HG03558 (cell line): Measurements from ENCODE around the gene RPS26.
"Not testable (repeated sequence)": the region's sequence is repeated elsewhere in the genome, so short reads cannot be mapped to it uniquely, and the experiment has no call there.

Source experiments
- ATAC-seq: cut with Tn5 transposase; IDR thresholded peaks from one replicate; pipeline ENCODE4 v1.9.1; 2021; ENCODE audit warnings: moderate number of reproducible peaks; ENCODE audit not compliant: unreplicated experiment; ENCODE audit errors: extremely low read depth

The RPS26 gene

GRCh38 chr12:56020423-56021184 is 21.1 kb upstream of the RPS26 start, which contains the start of gene IKZF4:
Gene IKZF4 (plus strand): TSS chr12:56021043. CDS start chr12:56021494, 451 bp downstream.
- ATAC-seq: no peak

GRCh38 chr12:56021889-56022497 is 19.7 kb upstream of the RPS26 start:
- ATAC-seq: no peak

- no peak for ATAC-seq
Observed at GRCh38 chr12:56028511-56029165, 13.1 kb upstream of the RPS26 start.

- no peak for ATAC-seq
Observed at GRCh38 chr12:56029166-56029519, 12.6 kb upstream of the RPS26 start.

- no peak for ATAC-seq
Observed at GRCh38 chr12:56029666-56030293, 11.9 kb upstream of the RPS26 start.

- ATAC-seq: no peak
Observed at GRCh38 chr12:56031987-56032386, 9.7 kb upstream of the RPS26 start.

- no peak for ATAC-seq
Observed at GRCh38 chr12:56034586-56035332, 7.0 kb upstream of the RPS26 start.

- no peak for ATAC-seq
Observed at GRCh38 chr12:56037161-56037560, 4.6 kb upstream of the RPS26 start.

- ATAC-seq: no peak
Observed at GRCh38 chr12:56038022-56038655, 3.6 kb upstream of the RPS26 start.

GRCh38 chr12:56040151-56040550 is 1.6 kb upstream of the RPS26 start:
- no peak for ATAC-seq

GRCh38 chr12:56040963-56041551 is 661 bp upstream of the RPS26 start:
- no peak for ATAC-seq

GRCh38 chr12:56042430-56042813 is 704 bp downstream of the RPS26 start:
- ATAC-seq: not testable (repeated sequence)

- ATAC-seq: no peak
Observed at GRCh38 chr12:56042843-56043242, 1.1 kb downstream of the RPS26 start.

GRCh38 chr12:56046027-56046780 is 4.5 kb downstream of the RPS26 start:
- ATAC-seq: no peak

GRCh38 chr12:56053407-56053893 is 11.7 kb downstream of the RPS26 start:
- no peak for ATAC-seq

GRCh38 chr12:56059964-56060363 is 18.2 kb downstream of the RPS26 start:
- not testable (repeated sequence) for ATAC-seq

GRCh38 chr12:56061982-56062381 is 20.3 kb downstream of the RPS26 start:
- no peak for ATAC-seq

- no peak for ATAC-seq
Observed at GRCh38 chr12:56062996-56063395, 21.3 kb downstream of the RPS26 start.

GRCh38 chr12:56071648-56072047 is 29.9 kb downstream of the RPS26 start:
- no peak for ATAC-seq
